GM12878 (cell line): ENCODE data around the gene TRNT1. TPM values are rescaled to one million over a fixed set of nuclear protein-coding genes. Genes with fewer than 3 reads are reported as not detected.
A peak's percentile ranks its signal among the peaks of the same experiment; 100 is the strongest.

Experiments
- BCL3 ChIP-seq: IDR thresholded peaks from 2 replicates; pipeline ENCODE4 v1.6.1; 2011; ENCODE audit warnings: borderline replicate concordance, low read depth, mild to moderate bottlenecking, moderate library complexity, low read length; ENCODE audit not compliant: insufficient read depth, poor library complexity, severe bottlenecking
- ESRRA ChIP-seq: IDR thresholded peaks from 2 replicates; pipeline ENCODE4 v1.6.1; 2012; ENCODE audit warnings: mild to moderate bottlenecking, low read length, improper control_type of control experiment
- FOXM1 ChIP-seq: IDR thresholded peaks from 2 replicates; pipeline ENCODE4 v1.6.1; 2012; ENCODE audit warnings: low read depth, mild to moderate bottlenecking, inconsistent platforms, low read length, moderate library complexity
- IKZF2 ChIP-seq, 2 experiments: fragments of 450-650 bp; IDR thresholded peaks; 2 replicates each; pipeline ENCODE4 v1.6.1; 2017; ENCODE audit warnings: mild to moderate bottlenecking in 2 of 2, moderate library complexity in 2 of 2
- IRF5 ChIP-seq: fragments of 450-650 bp; IDR thresholded peaks from 2 replicates; pipeline ENCODE4 v1.6.1; 2017; ENCODE audit warnings: borderline replicate concordance
- MEF2A ChIP-seq: IDR thresholded peaks from 2 replicates; pipeline ENCODE4 v1.6.1; 2011; ENCODE audit warnings: low read depth, mild to moderate bottlenecking, low read length, moderate library complexity; ENCODE audit not compliant: insufficient read depth
- MEF2B ChIP-seq: fragments of 450-650 bp; IDR thresholded peaks from 2 replicates; pipeline ENCODE4 v1.6.1; 2018; ENCODE audit warnings: mild to moderate bottlenecking, moderate library complexity; ENCODE audit not compliant: partially characterized antibody, poor library complexity, severe bottlenecking
- MTA3 ChIP-seq: IDR thresholded peaks from 2 replicates; pipeline ENCODE4 v1.6.1; 2012; ENCODE audit warnings: low read length, inconsistent platforms, borderline replicate concordance
- POLR2A ChIP-seq: IDR thresholded peaks from 2 replicates; pipeline ENCODE4 v1.6.1; 2011; ENCODE audit warnings: low read depth, mild to moderate bottlenecking, low read length
- SIX5 ChIP-seq: IDR thresholded peaks from 2 replicates; pipeline ENCODE4 v1.6.1; 2011; ENCODE audit warnings: mild to moderate bottlenecking, low read depth, low read length, moderate library complexity; ENCODE audit not compliant: severe bottlenecking
- SMC3 ChIP-seq: IDR thresholded peaks from 2 replicates; pipeline ENCODE4 v1.6.1; 2011; ENCODE audit warnings: low read length, improper control_type of control experiment, borderline replicate concordance
- WRNIP1 ChIP-seq: IDR thresholded peaks from 2 replicates; pipeline ENCODE4 v1.6.1; 2011; ENCODE audit warnings: low read depth, low read length, improper control_type of control experiment, borderline replicate concordance
- YBX1 ChIP-seq: fragments of 450-650 bp; IDR thresholded peaks from 2 replicates; pipeline ENCODE4 v1.6.1; 2016; ENCODE audit warnings: antibody characterized with exemption
- ZNF24 ChIP-seq: fragments of 450-650 bp; IDR thresholded peaks from 2 replicates; pipeline ENCODE4 v1.6.1; 2017; ENCODE audit warnings: antibody characterized with exemption, mild to moderate bottlenecking
- polyA plus RNA-seq, 11 experiments: library from polyadenylated mRNA; depleted of rRNA in 4 of 11; unstranded in 6 of 11; stranded (reverse) in 5 of 11; fragments of >200 nt; fragmentation: Nextera tagmentation in 4 of 11; fragmentation: Illumina TruSeq in 1 of 11; extraction: Ambion mirVana in 4 of 11; extraction: Trizol in 1 of 11; gene quantifications; 1 replicate in 1 of 11; 2 replicates in 10 of 11; pipeline versions ENCODE4 v1.2.1 to v1.2.3, GENCODE V29; 2011 to 2016; ENCODE audit warnings: inconsistent platforms in 2 of 11, missing spikeins in 2 of 11, low read depth in 1 of 11
- total RNA-seq, 4 experiments: library from RNA; depleted of rRNA in 3 of 4; stranded (reverse); fragments of >200 nt in 3 of 4; fragmentation: Illumina TruSeq in 1 of 4; extraction: Trizol in 1 of 4; gene quantifications; 2 replicates each; pipeline versions ENCODE4 v1.2.1 to v1.2.3, GENCODE V29; 2013 to 2021
- TF ChIP-seq, protein P1 (sequence below): fragments of 450-650 bp; IDR thresholded peaks from 2 replicates; pipeline ENCODE4 v1.6.1; 2017; ENCODE audit warnings: mild to moderate bottlenecking, moderate library complexity
- TF ChIP-seq, protein P2 (sequence below): IDR thresholded peaks from 2 replicates; pipeline ENCODE4 v1.6.1; 2011; ENCODE audit warnings: mild to moderate bottlenecking, low read depth, low read length, moderate library complexity; ENCODE audit not compliant: insufficient replicate concordance
- TF ChIP-seq, protein P3 (sequence below): fragments of 450-650 bp; IDR thresholded peaks from 2 replicates; pipeline ENCODE4 v1.6.1; 2016; ENCODE audit warnings: mild to moderate bottlenecking
- TF ChIP-seq, protein P4 (sequence below): IDR thresholded peaks from 2 replicates; pipeline ENCODE4 v1.6.1; 2012; ENCODE audit warnings: low read length, inconsistent platforms

The TRNT1 gene
- total and polyA plus RNA-seq, 10 of the 15 experiments (the other 5 are each of a cell fraction or from before 2014, with no cell fraction given): 28.6 to 54.9 (median 36.6) TPM

DNA sequence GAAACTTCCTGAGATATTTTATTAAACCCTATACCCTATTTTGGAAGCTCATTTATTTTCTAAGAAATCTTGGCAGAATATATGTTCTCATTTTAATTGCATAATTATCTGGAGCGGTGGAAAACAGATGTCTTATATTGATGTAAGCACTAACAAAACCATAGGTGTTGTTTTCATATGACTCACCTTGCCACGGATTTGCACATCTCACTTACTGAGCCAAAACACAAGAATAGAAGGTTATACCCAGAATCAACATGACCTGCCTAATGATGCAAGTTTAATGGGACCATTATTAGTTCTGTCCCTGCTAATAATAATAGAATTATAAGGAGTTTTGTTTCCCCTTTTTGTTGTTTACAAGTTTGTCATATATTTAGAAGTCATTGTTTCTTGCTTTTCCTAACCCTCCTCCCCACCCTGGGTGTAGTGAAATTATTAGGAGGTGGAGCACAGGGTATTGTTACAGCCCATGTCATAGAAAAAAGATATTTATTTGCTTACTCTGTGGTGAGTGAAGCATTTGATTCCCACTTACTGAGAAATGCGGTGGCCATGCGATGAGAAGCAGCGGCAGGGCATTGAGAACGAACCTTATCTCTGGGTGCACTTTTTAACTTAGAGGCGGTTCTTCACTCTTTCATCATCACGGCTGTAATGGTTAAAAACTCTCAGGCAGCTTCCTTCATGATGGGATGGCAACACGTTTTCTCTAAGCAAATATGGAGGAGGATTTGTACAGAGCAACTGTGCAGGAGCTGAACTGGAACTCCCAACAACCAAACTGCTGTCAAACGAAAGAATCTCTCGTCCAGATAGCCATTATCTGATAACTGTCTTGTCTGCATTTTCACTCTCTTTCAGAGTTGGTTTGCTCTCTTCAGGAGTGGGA is 17.1 kb upstream of the TRNT1 start (continued):
- TF ChIP-seq, protein P1, sequence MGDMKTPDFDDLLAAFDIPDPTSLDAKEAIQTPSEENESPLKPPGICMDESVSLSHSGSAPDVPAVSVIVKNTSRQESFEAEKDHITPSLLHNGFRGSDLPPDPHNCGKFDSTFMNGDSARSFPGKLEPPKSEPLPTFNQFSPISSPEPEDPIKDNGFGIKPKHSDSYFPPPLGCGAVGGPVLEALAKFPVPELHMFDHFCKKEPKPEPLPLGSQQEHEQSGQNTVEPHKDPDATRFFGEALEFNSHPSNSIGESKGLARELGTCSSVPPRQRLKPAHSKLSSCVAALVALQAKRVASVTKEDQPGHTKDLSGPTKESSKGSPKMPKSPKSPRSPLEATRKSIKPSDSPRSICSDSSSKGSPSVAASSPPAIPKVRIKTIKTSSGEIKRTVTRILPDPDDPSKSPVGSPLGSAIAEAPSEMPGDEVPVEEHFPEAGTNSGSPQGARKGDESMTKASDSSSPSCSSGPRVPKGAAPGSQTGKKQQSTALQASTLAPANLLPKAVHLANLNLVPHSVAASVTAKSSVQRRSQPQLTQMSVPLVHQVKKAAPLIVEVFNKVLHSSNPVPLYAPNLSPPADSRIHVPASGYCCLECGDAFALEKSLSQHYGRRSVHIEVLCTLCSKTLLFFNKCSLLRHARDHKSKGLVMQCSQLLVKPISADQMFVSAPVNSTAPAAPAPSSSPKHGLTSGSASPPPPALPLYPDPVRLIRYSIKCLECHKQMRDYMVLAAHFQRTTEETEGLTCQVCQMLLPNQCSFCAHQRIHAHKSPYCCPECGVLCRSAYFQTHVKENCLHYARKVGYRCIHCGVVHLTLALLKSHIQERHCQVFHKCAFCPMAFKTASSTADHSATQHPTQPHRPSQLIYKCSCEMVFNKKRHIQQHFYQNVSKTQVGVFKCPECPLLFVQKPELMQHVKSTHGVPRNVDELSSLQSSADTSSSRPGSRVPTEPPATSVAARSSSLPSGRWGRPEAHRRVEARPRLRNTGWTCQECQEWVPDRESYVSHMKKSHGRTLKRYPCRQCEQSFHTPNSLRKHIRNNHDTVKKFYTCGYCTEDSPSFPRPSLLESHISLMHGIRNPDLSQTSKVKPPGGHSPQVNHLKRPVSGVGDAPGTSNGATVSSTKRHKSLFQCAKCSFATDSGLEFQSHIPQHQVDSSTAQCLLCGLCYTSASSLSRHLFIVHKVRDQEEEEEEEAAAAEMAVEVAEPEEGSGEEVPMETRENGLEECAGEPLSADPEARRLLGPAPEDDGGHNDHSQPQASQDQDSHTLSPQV: no peak
- TF ChIP-seq POLR2A (no peak), YBX1 (no peak), SIX5 (no peak), BCL3 (no peak), IRF5 (no peak), MEF2B (peak; percentile 79), MEF2A (0 out of 2 replicates have a peak, but pooled peaks have one; percentile 36), FOXM1 (no peak), MTA3 (no peak), SMC3 (no peak), WRNIP1 (no peak), IKZF2 (IDR thresholded peaks at IDR 0.05) (peak; percentile 69 to 80; a peak in 3 of 4 replicates), ZNF24 (0 out of 2 replicates have a peak, but pooled peaks have one; percentile 9), ESRRA (no peak)
- TF ChIP-seq, protein P2, sequence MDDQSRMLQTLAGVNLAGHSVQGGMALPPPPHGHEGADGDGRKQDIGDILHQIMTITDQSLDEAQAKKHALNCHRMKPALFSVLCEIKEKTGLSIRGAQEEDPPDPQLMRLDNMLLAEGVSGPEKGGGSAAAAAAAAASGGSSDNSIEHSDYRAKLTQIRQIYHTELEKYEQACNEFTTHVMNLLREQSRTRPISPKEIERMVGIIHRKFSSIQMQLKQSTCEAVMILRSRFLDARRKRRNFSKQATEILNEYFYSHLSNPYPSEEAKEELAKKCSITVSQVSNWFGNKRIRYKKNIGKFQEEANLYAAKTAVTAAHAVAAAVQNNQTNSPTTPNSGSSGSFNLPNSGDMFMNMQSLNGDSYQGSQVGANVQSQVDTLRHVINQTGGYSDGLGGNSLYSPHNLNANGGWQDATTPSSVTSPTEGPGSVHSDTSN: no peak
- TF ChIP-seq, protein P3, sequence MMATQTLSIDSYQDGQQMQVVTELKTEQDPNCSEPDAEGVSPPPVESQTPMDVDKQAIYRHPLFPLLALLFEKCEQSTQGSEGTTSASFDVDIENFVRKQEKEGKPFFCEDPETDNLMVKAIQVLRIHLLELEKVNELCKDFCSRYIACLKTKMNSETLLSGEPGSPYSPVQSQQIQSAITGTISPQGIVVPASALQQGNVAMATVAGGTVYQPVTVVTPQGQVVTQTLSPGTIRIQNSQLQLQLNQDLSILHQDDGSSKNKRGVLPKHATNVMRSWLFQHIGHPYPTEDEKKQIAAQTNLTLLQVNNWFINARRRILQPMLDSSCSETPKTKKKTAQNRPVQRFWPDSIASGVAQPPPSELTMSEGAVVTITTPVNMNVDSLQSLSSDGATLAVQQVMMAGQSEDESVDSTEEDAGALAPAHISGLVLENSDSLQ: no peak
- TF ChIP-seq, protein P4, sequence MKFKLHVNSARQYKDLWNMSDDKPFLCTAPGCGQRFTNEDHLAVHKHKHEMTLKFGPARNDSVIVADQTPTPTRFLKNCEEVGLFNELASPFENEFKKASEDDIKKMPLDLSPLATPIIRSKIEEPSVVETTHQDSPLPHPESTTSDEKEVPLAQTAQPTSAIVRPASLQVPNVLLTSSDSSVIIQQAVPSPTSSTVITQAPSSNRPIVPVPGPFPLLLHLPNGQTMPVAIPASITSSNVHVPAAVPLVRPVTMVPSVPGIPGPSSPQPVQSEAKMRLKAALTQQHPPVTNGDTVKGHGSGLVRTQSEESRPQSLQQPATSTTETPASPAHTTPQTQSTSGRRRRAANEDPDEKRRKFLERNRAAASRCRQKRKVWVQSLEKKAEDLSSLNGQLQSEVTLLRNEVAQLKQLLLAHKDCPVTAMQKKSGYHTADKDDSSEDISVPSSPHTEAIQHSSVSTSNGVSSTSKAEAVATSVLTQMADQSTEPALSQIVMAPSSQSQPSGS: peak; percentile 61
